Astrocyte (in vitro differentiated cells and primary cell): ENCODE measurements around the gene MAS1L. TPM values are rescaled to one million over a fixed set of nuclear protein-coding genes. Genes with fewer than 3 reads are reported as not detected.

ENCODE experiments used
- DNase-seq: peaks from one replicate; pipeline ENCODE4 v3.0.0-alpha.2; 2010; ENCODE audit warnings: low read depth
- FAIRE-seq: peaks from 2 replicates; lab custom pipeline; 2011; peaks lifted over from hg19 to GRCh38; lab: Jason Lieb, UNC
- H2AFZ ChIP-seq: 2 replicates; pipeline ENCODE4 v1.6.0; 2012; ENCODE audit warnings: low read depth, low read length, inconsistent platforms
- H3K27ac ChIP-seq: 2 replicates; pipeline ENCODE4 v1.5.1; 2011; ENCODE audit warnings: low read depth, low read length, inconsistent platforms
- H3K27me3 ChIP-seq: 2 replicates; pipeline ENCODE4 v1.6.0; 2011; ENCODE audit warnings: low read length, inconsistent platforms; ENCODE audit not compliant: insufficient read depth
- H3K36me3 ChIP-seq: 2 replicates; pipeline ENCODE4 v1.5.1; 2011; ENCODE audit warnings: low read length, inconsistent platforms; ENCODE audit not compliant: insufficient read depth
- H3K4me1 ChIP-seq: 2 replicates; pipeline ENCODE4 v1.5.1; 2011; ENCODE audit warnings: low read length, inconsistent platforms; ENCODE audit not compliant: insufficient read depth
- H3K4me2 ChIP-seq: 2 replicates; pipeline ENCODE4 v1.6.0; 2012; ENCODE audit warnings: low read length, inconsistent platforms
- H3K4me3 ChIP-seq: 2 replicates; pipeline ENCODE4 v1.5.1; 2011; ENCODE audit warnings: low read depth, mild to moderate bottlenecking, low read length, inconsistent platforms; ENCODE audit not compliant: insufficient read depth
- H3K79me2 ChIP-seq: 2 replicates; pipeline ENCODE4 v1.6.0; 2012; ENCODE audit warnings: mild to moderate bottlenecking, low read length, inconsistent platforms; ENCODE audit not compliant: insufficient read depth
- H3K9ac ChIP-seq: 2 replicates; pipeline ENCODE4 v1.6.0; 2012; ENCODE audit warnings: mild to moderate bottlenecking, low read length, inconsistent platforms
- H3K9me3 ChIP-seq: 2 replicates; pipeline ENCODE4 v1.5.1; 2012; ENCODE audit warnings: low read depth, mild to moderate bottlenecking, low read length, inconsistent platforms; ENCODE audit not compliant: insufficient read depth
- H4K20me1 ChIP-seq: 2 replicates; pipeline ENCODE4 v1.6.0; 2012; ENCODE audit warnings: low read length, inconsistent platforms; ENCODE audit not compliant: insufficient read depth
- H3K27ac Mint-ChIP-seq: one replicate; pipeline ENCODE4 v1.8.0; 2021; ENCODE audit warnings: mild to moderate bottlenecking, mixed read lengths; ENCODE audit not compliant: unreplicated experiment
- H3K27me3 Mint-ChIP-seq: one replicate; pipeline ENCODE4 v1.8.0; 2021; ENCODE audit warnings: low read depth, mixed read lengths; ENCODE audit not compliant: unreplicated experiment
- H3K36me3 Mint-ChIP-seq: one replicate; pipeline ENCODE4 v1.8.0; 2021; ENCODE audit warnings: low read depth, mixed read lengths; ENCODE audit not compliant: unreplicated experiment
- H3K4me1 Mint-ChIP-seq: one replicate; pipeline ENCODE4 v1.8.0; 2021; ENCODE audit warnings: low read depth, mixed read lengths; ENCODE audit not compliant: unreplicated experiment
- H3K4me3 Mint-ChIP-seq: one replicate; pipeline ENCODE4 v1.8.0; 2021; ENCODE audit warnings: mild to moderate bottlenecking, moderate library complexity, mixed read lengths; ENCODE audit not compliant: unreplicated experiment
- H3K9me3 Mint-ChIP-seq: one replicate; pipeline ENCODE4 v1.8.0; 2021; ENCODE audit warnings: mild to moderate bottlenecking, mixed read lengths; ENCODE audit not compliant: unreplicated experiment
- EZH2 ChIP-seq: IDR thresholded peaks from 2 replicates; pipeline ENCODE4 v1.6.1; 2012; ENCODE audit warnings: mild to moderate bottlenecking, low read length, inconsistent platforms; ENCODE audit not compliant: insufficient read depth
- total RNA-seq: library from RNA; stranded (reverse); gene quantifications from 2 replicates; pipeline ENCODE4 v1.2.1, GENCODE V29; 2021
- TF ChIP-seq, protein P1 (sequence below): IDR thresholded peaks from 2 replicates; pipeline ENCODE4 v1.5.1; 2011; ENCODE audit warnings: low read depth, mild to moderate bottlenecking, inconsistent platforms, low read length, moderate library complexity; ENCODE audit not compliant: insufficient read depth

MAS1L gene
- total RNA-seq, 1 donor from 2014 or later, result not detected

DNA sequence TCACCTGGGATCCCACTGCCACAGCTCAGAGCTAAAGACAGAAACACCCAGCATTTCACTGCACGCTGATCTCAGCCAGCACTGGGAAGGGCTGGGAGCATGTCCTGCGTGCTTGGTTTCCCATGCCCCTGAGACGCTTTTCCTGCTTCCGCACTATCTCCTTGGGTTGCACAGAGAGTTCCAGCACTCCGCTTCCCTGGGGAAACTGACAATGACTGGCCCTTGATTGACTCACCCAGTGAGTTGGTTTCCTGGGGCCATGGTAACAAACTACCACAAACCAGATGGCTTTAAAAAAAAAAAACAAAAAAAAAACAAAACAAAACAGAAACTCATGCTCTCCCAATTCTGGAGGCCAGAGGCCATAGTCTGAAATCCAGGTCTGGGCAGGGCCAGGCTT is 14.8 kb upstream of the MAS1L start:
- Histone ChIP-seq H3K9me3 (no peaks in the 10 kb centered on the region), H3K27ac (peak overlapping the region; percentile 78), H2AFZ (no peak overlapping the region), H3K27me3 (no peaks in the 10 kb centered on the region), H3K4me2 (peak overlapping the region; percentile 43), H3K4me1 (peaks cover 12% of the 10 kb centered on the region), H3K79me2 (no peaks in the 10 kb centered on the region), H3K9ac (peak overlapping the region; percentile 74), H3K36me3 (no peaks in the 10 kb centered on the region), H3K4me3 (no peak overlapping the region), H4K20me1 (no peaks in the 10 kb centered on the region)
- Mint-ChIP-seq H3K9me3 (peaks cover 6% of the 10 kb centered on the region), H3K27me3 (peaks cover 7% of the 10 kb centered on the region), H3K4me3 (no peak overlapping the region), H3K36me3 (peaks cover 2% of the 10 kb centered on the region), H3K27ac (peak overlapping the region; percentile 76), H3K4me1 (peaks cover 13% of the 10 kb centered on the region)
- FAIRE-seq, result no peak
- TF ChIP-seq, protein P1, sequence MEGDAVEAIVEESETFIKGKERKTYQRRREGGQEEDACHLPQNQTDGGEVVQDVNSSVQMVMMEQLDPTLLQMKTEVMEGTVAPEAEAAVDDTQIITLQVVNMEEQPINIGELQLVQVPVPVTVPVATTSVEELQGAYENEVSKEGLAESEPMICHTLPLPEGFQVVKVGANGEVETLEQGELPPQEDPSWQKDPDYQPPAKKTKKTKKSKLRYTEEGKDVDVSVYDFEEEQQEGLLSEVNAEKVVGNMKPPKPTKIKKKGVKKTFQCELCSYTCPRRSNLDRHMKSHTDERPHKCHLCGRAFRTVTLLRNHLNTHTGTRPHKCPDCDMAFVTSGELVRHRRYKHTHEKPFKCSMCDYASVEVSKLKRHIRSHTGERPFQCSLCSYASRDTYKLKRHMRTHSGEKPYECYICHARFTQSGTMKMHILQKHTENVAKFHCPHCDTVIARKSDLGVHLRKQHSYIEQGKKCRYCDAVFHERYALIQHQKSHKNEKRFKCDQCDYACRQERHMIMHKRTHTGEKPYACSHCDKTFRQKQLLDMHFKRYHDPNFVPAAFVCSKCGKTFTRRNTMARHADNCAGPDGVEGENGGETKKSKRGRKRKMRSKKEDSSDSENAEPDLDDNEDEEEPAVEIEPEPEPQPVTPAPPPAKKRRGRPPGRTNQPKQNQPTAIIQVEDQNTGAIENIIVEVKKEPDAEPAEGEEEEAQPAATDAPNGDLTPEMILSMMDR, result no peak
- no peak for TF ChIP-seq EZH2
- no peak for DNase-seq

DNA sequence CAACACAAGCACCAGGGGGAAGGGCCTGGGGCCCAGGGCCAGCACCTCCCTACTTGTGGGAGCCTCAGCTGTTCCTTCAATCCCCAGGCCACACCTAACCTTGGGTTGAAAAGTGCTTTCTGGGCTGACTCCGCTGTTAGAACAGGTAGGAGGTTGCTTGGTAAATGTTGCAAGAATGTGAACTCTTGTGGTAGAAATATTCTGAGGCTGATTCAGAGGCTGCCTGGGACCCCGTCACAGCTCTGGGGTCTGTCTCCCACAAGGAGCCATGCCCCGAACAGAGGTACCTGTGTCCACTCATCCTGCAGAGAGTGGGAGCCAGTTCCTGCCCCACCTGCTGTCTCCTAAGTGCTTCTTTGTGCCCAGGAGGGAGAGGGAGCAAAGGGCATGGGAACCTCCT is 14.4 kb upstream of the MAS1L start:
- H3K4me1 Mint-ChIP-seq, result peaks cover 13% of the 10 kb centered on the region
- peak overlapping the region; percentile 76 for H3K27ac Mint-ChIP-seq
- FAIRE-seq, result no peak
- TF ChIP-seq, protein P1, result no peak
- no peak for TF ChIP-seq EZH2
- peak overlapping the region; percentile 43 for H3K4me2 ChIP-seq
- no peak overlapping the region for H3K4me3 ChIP-seq
- H3K9me3 Mint-ChIP-seq, result peaks cover 6% of the 10 kb centered on the region
- H3K27me3 Mint-ChIP-seq, result peaks cover 4% of the 10 kb centered on the region
- H3K27me3 ChIP-seq, result no peaks in the 10 kb centered on the region
- DNase-seq, result no peak
- H3K79me2 ChIP-seq, result no peaks in the 10 kb centered on the region
- peak overlapping the region; percentile 74 for H3K9ac ChIP-seq
- H2AFZ ChIP-seq, result no peak overlapping the region
- no peaks in the 10 kb centered on the region for H3K36me3 ChIP-seq
- H3K4me1 ChIP-seq, result peaks cover 12% of the 10 kb centered on the region
- no peaks in the 10 kb centered on the region for H4K20me1 ChIP-seq
- H3K4me3 Mint-ChIP-seq, result no peak overlapping the region
- no peaks in the 10 kb centered on the region for H3K9me3 ChIP-seq
- H3K27ac ChIP-seq, result peak overlapping the region; percentile 78
- H3K36me3 Mint-ChIP-seq, result peaks cover 2% of the 10 kb centered on the region

DNA sequence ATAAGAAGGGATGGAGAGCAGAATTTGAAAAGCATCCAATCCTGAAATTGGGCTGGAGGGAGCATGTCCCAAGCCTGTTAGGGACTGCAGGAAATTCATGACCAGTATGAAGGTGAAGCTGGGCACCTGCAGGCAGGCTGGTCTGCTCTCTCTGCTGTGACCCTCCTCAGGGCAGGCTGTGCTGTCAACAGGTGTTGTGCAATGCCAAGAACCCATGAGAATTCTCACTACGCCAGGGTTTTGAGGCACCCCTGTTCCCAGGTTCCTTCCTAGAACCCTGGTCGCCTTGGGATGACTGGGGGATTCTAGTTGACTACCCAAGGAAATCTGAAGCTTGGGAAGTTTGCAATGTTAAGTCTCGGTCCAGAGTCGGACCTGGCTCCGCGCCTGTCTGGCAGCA is 13.3 kb upstream of the MAS1L start:
- H3K27me3 Mint-ChIP-seq, result peaks cover 4% of the 10 kb centered on the region
- H3K36me3 Mint-ChIP-seq, result no peaks in the 10 kb centered on the region
- H3K4me3 Mint-ChIP-seq, result no peak overlapping the region
- Histone ChIP-seq H3K9ac (no peak overlapping the region), H2AFZ (no peak overlapping the region), H3K4me3 (no peak overlapping the region), H3K27me3 (no peaks in the 10 kb centered on the region), H3K9me3 (no peaks in the 10 kb centered on the region), H3K36me3 (no peaks in the 10 kb centered on the region), H3K27ac (no peak overlapping the region), H3K79me2 (no peaks in the 10 kb centered on the region), H3K4me1 (peaks cover 12% of the 10 kb centered on the region), H4K20me1 (no peaks in the 10 kb centered on the region), H3K4me2 (no peak overlapping the region)
- peaks cover 3% of the 10 kb centered on the region for H3K9me3 Mint-ChIP-seq
- peaks cover 13% of the 10 kb centered on the region for H3K4me1 Mint-ChIP-seq
- H3K27ac Mint-ChIP-seq, result no peak overlapping the region
- no peak for TF ChIP-seq EZH2
- TF ChIP-seq, protein P1, result no peak
- DNase-seq (no peak), FAIRE-seq (no peak)
